HepG2 (cell line): ENCODE results near the gene ZFP36L2. TPM values are rescaled to one million over a fixed set of nuclear protein-coding genes. Genes with fewer than 3 reads are reported as not detected.

Source experiments
- ATAD3A ChIP-seq: sonication (generic); formaldehyde crosslinking; IDR thresholded peaks from 2 replicates; pipeline ENCODE4 v1.4.0; 2020; ENCODE audit warnings: missing genetic modification reagents
- FOSL1 ChIP-seq: sonication (generic); formaldehyde crosslinking; IDR thresholded peaks from 2 replicates; pipeline ENCODE4 v1.9.0; 2021; ENCODE audit warnings: missing genetic modification reagents, borderline replicate concordance
- HNRNPH1 ChIP-seq: fragments of 200-400 bp; formaldehyde crosslinking; optimal IDR thresholded peaks from 2 replicates; pipeline ENCODE3; 2017; ENCODE audit warnings: mild to moderate bottlenecking, low read depth, low read length
- HNRNPL ChIP-seq: fragments of 200-400 bp; formaldehyde crosslinking; IDR thresholded peaks from 2 replicates; pipeline ENCODE4 v1.6.1; 2017; ENCODE audit warnings: mild to moderate bottlenecking, low read depth, low read length
- MED1 ChIP-seq: sonication (generic); formaldehyde crosslinking; IDR thresholded peaks from 2 replicates; pipeline ENCODE4 v1.4.0; 2020; ENCODE audit warnings: missing genetic modification reagents
- MIXL1 ChIP-seq: IDR thresholded peaks from 2 replicates; pipeline ENCODE4 v1.6.1; 2016
- MXD1 ChIP-seq: sonication (generic); formaldehyde crosslinking; IDR thresholded peaks from 2 replicates; pipeline ENCODE4 v1.4.0; 2020; ENCODE audit warnings: mild to moderate bottlenecking, missing genetic modification reagents
- NR2F6 ChIP-seq, 2 experiments: IDR thresholded peaks; 2 replicates each; pipeline ENCODE4 v1.6.1; 2016; ENCODE audit warnings: antibody characterized with exemption in 1 of 2, mild to moderate bottlenecking in 1 of 2
- POLR2A ChIP-seq, 2 experiments: IDR thresholded peaks; 2 replicates each; pipeline ENCODE4 v1.6.1; 2011; ENCODE audit warnings: low read depth in 2 of 2, low read length in 2 of 2, mild to moderate bottlenecking in 1 of 2, moderate library complexity in 1 of 2; ENCODE audit not compliant: insufficient read depth in 1 of 2
- PRDM10 ChIP-seq: sonication (generic); formaldehyde crosslinking; IDR thresholded peaks from 2 replicates; pipeline ENCODE4 v1.4.0; 2020; ENCODE audit warnings: low read depth, missing genetic modification reagents
- RAD51 ChIP-seq: fragments of 450-650 bp; IDR thresholded peaks from 2 replicates; pipeline ENCODE4 v1.6.1; 2016; ENCODE audit warnings: borderline replicate concordance
- RFX1 ChIP-seq: fragments of 450-650 bp; IDR thresholded peaks from 2 replicates; pipeline ENCODE4 v1.6.1; 2017
- SRSF1 ChIP-seq: fragments of 200-400 bp; formaldehyde crosslinking; optimal IDR thresholded peaks from 2 replicates; pipeline ENCODE3; 2017; ENCODE audit warnings: mild to moderate bottlenecking, low read depth, low read length, moderate library complexity
- TFDP1 ChIP-seq: IDR thresholded peaks from 2 replicates; pipeline ENCODE4 v1.6.1; 2016; ENCODE audit warnings: missing compliant biosample characterization, missing genetic modification reagents, borderline replicate concordance
- ZBTB26 ChIP-seq: IDR thresholded peaks from 2 replicates; pipeline ENCODE4 v1.6.1; 2016; ENCODE audit warnings: missing compliant biosample characterization, missing genetic modification reagents, borderline replicate concordance
- ZHX1 ChIP-seq: sonication (generic); formaldehyde crosslinking; IDR thresholded peaks from 2 replicates; pipeline ENCODE4 v1.8.1; 2022; ENCODE audit warnings: low read depth, mild to moderate bottlenecking, missing genetic modification reagents
- ZNF143 ChIP-seq: sonication (generic); formaldehyde crosslinking; IDR thresholded peaks from 2 replicates; pipeline ENCODE4 v1.4.0; 2020; ENCODE audit warnings: missing genetic modification reagents
- ZNF230 ChIP-seq: sonication (generic); formaldehyde crosslinking; IDR thresholded peaks from 2 replicates; pipeline ENCODE4 v1.4.0; 2020; ENCODE audit warnings: mild to moderate bottlenecking, missing genetic modification reagents
- ZNF274 ChIP-seq: sonication (generic); formaldehyde crosslinking; IDR thresholded peaks from 2 replicates; pipeline ENCODE4 v1.5.1; 2020; ENCODE audit warnings: mild to moderate bottlenecking, missing genetic modification reagents
- ZNF383 ChIP-seq: sonication (generic); formaldehyde crosslinking; IDR thresholded peaks from 2 replicates; pipeline ENCODE4 v1.4.0; 2020; ENCODE audit warnings: missing genetic modification reagents, mild to moderate bottlenecking, borderline replicate concordance
- ZNF652 ChIP-seq: IDR thresholded peaks from 2 replicates; pipeline ENCODE4 v1.6.1; 2016; ENCODE audit warnings: low read depth, borderline replicate concordance
- ZNF7 ChIP-seq: IDR thresholded peaks from 2 replicates; pipeline ENCODE4 v1.6.1; 2016; ENCODE audit warnings: missing biosample characterization, missing genetic modification reagents
- ZNF788 ChIP-seq: sonication (generic); formaldehyde crosslinking; IDR thresholded peaks from 2 replicates; pipeline ENCODE4 v1.5.0; 2020; ENCODE audit warnings: mild to moderate bottlenecking, missing genetic modification reagents, borderline replicate concordance
- polyA plus RNA-seq, 8 experiments: library from polyadenylated mRNA; depleted of rRNA in 3 of 8; stranded (reverse) in 7 of 8; unstranded in 1 of 8; fragments of >200 nt; fragmentation: Illumina TruSeq in 4 of 8; extraction: Trizol in 4 of 8; gene quantifications; 2 replicates each; pipeline versions ENCODE4 v1.2.1 to v1.2.3, GENCODE V29; 2011 to 2016; ENCODE audit warnings: low read depth in 4 of 8, missing spikeins in 1 of 8, mixed read lengths in 1 of 8; ENCODE audit not compliant: insufficient read depth in 1 of 8
- total RNA-seq, 5 experiments: library from RNA; depleted of rRNA; stranded (reverse); fragments of >200 nt; fragmentation: Illumina TruSeq; extraction: Trizol; gene quantifications; 2 replicates each; pipeline ENCODE4 v1.2.3, GENCODE V29; 2016; ENCODE audit warnings: low read depth in 1 of 5

Gene ZFP36L2
- total and polyA plus RNA-seq, 2 of the 13 experiments (the other 11 are each of a cell fraction or from before 2014, with no cell fraction given): 11.2 to 21.8 TPM

- TF ChIP-seq MED1: peak; percentile 4; the same call in 1 of the 2 replicates
- TF ChIP-seq SRSF1: peak; percentile 69
- TF ChIP-seq ZNF652 (CRISPR knock-in tag): no peak
- peak; percentile 33; the same call in 1 of the 2 replicates for TF ChIP-seq FOSL1
- TF ChIP-seq ZNF7 (CRISPR knock-in tag): no peak
- TF ChIP-seq TFDP1 (CRISPR knock-in tag): 0 out of 2 replicates have a peak, but pooled peaks have one; percentile 50
- no peak for TF ChIP-seq HNRNPL
- TF ChIP-seq ZNF143: no peak
- no peak for TF ChIP-seq ZNF274
- TF ChIP-seq RAD51: no peak
- TF ChIP-seq MXD1 (CRISPR knock-in tag): no peak
- TF ChIP-seq POLR2A (IDR thresholded peaks at IDR 0.05; ENCODE audit: insufficient read depth in 1 of 2, low read depth in 2 of 2, low read length in 2 of 2): peak in 1 of 2 experiments; percentile 98; a peak in 2 of 4 replicates
- TF ChIP-seq ZNF230 (CRISPR knock-in tag): no peak
- no peak for TF ChIP-seq ZNF383 (CRISPR knock-in tag)
- no peak for TF ChIP-seq MIXL1 (CRISPR knock-in tag)
- peak; percentile 65 for TF ChIP-seq ZHX1 (CRISPR knock-in tag)
- TF ChIP-seq HNRNPH1: peak; percentile 29
- no peak for TF ChIP-seq PRDM10
- no peak for TF ChIP-seq ATAD3A (CRISPR knock-in tag)
- TF ChIP-seq ZBTB26 (CRISPR knock-in tag): peak; percentile 2; the same call in 1 of the 2 replicates
- no peak for TF ChIP-seq NR2F6 (IDR thresholded peaks at IDR 0.05)
- no peak for TF ChIP-seq NR2F6 (CRISPR knock-in tag; IDR thresholded peaks at IDR 0.05)
- 0 out of 2 replicates have a peak, but pooled peaks have one; percentile 71 for TF ChIP-seq ZNF788
- peak; percentile 91 for TF ChIP-seq RFX1
Observed at GRCh38 chr2:43226558-43226954, at the start of gene ZFP36L2 (continued).
